ENCODE results near the gene BAIAP2.

The BAIAP2 gene

GRCh38 chr17:81036197-81036941, 1.4 kb downstream of the BAIAP2 start:
- DNase-seq (ENCODE audit: low read depth in 1 of 2, low spot score in 1 of 2): no peak

DNA sequence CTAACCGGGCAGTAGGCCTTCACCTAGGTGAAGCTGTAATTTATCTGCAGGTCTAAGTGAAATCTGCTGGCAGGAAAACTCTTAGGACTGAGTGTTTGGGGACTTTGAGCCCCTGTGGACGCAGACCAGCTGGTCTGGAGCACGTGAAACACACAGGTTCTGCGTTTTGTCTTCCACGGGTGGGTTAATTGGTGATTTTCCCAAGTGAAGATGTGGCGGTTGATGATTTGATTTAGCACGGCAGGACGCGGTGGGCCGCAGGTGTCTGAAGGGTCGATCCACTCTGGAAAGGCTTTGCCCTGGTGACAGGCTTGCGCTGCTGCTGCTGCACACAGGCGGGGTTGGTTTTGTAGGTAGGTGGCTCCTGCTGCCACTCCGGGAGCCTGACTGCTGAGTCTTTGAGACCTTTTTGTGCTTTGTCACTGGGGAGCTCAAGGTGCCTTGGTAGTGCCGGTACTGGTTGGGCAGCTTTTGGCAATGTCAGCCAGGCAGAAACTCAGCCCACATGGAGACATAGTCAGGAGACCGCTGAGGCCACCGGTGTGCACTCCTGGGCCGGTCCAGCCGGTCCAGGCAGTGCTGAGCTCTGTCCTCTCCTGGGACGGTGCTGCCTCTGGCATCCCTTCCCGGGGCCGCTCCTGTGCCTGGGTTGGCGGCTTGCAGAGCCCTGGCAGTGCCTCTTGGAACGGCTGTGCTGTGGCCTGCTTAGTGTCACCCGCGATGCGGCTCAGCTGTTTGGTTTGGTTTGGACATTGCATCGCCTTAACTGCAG, 2.3 kb downstream of the BAIAP2 start:
- DNase-seq (ENCODE audit: low read depth in 1 of 2, low spot score in 1 of 2): no peak

- no peak for DNase-seq (ENCODE audit: low read depth in 1 of 2, low spot score in 1 of 2)
Observed at GRCh38 chr17:81037798-81038733, 3.1 kb downstream of the BAIAP2 start.

DNA sequence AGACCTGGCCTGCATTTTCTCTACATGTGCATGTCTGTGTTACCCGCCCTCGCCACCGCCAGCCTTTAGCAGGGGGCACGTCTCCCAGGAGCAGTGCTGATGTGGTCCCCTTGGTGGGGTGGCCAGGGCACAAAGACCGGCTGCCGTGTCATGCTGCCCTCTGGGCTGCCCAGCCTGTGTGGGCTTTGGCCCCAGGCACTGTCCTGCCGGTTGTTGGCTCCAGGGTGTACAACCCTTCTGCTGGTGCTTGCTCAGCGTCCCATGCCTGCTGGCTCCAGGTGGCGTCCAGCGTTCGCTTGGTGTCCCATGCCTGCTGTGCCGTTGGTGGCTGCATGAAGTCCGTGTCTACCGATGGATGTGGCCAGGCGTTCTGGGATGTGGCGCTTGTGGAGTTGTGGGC, 4.1 kb downstream of the BAIAP2 start:
- DNase-seq (ENCODE audit: low read depth in 1 of 2, low spot score in 1 of 2): no peak

- no peak for DNase-seq (ENCODE audit: low read depth in 1 of 2, low spot score in 1 of 2)
Observed at GRCh38 chr17:81039854-81040758, 5.2 kb downstream of the BAIAP2 start.

DNA sequence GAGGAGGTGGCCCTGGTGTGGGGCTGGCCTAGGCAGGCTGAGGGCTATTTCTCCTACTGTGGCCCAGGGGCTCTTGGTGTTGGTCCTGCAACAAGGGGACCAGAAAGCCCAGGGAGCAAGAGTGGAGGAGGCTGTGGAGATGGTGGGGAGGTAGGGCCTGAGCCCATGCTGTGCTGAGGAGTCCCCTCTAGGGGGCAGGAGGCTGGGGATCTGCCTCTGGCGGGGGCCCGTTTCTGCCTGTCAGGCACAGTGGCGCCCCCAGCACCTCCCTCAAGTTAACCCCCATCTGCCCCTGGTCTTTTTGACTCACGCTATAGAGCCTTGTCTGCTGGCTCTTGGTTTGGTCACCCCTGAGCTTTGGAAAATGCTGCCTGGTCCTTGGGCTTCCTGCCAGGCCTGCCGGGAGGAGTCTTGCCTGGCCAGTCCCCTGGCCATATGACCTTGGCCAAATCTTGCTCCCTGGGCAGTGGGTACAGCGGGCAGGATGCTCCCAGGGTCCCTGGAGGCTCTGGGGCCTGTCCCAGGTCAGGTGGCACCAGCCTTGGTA, 5.9 kb downstream of the BAIAP2 start:
- no peak for DNase-seq (ENCODE audit: low read depth in 1 of 2, low spot score in 1 of 2)

GRCh38 chr17:81042606-81043005, 7.7 kb downstream of the BAIAP2 start:
- no peak for DNase-seq (ENCODE audit: low read depth in 1 of 2, low spot score in 1 of 2)

DNA sequence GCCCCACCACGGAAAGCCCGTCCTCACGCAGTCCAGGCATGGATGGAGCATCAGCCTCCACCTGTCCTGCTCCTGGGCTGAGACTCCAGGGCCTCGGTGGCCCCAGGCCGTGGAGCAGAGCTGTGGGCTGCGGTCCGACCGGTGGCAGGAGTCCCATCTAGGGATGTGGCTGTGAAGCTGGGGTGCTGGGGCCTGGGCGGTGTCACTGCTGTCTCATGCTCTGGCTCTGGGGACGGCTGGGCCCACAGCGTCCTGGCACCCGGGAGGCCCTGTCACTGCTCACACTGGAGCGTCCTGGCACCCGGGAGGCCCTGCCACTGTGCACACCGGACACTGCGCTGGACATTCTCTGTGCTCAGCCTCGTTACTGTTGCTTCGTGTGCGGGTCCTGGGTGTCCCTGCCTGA, 8.4 kb downstream of the BAIAP2 start:
- DNase-seq (ENCODE audit: low read depth in 1 of 2, low spot score in 1 of 2): no peak

DNA sequence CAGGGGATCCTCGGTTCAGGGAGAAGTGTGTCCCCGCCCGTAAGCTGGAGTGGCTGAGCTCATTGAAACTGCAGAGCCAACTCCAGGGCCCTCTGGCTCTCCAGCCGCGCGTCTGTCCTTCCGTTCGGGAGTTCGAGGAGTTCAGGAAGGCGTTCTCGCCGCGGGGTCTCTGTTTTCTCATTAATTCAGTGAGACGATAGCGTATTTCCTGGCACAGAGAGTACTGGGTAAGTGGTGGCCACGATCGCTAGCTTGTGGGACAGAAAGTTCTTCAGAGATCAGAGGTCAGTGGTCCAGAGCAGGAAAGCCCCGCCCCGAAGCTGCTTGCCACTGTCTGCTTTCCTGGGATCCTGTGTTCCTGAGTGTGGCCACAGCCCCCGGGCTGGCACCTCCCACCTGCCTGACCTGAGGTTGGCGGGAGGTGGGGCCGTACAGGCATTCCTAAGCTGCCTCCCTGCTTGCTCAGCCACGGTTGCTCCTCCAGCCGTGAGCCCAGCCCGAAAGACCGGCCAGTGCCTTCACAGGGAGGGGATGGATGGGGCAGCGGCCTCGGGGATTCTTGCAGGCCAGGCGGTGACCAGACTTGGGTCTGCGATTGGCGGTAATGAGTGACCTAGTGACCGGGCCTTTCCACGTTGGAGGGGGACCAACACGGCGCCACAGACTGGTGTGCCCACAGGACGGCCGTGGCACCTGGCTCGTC, 8.9 kb downstream of the BAIAP2 start:
- DNase-seq (ENCODE audit: low read depth in 1 of 2, low spot score in 1 of 2): no peak

GRCh38 chr17:81044428-81044763, 9.4 kb downstream of the BAIAP2 start:
- no peak for DNase-seq (ENCODE audit: low read depth in 1 of 2, low spot score in 1 of 2)

- DNase-seq (ENCODE audit: low read depth in 1 of 2, low spot score in 1 of 2): no peak
Observed at GRCh38 chr17:81044764-81045589, 10.0 kb downstream of the BAIAP2 start.

DNA sequence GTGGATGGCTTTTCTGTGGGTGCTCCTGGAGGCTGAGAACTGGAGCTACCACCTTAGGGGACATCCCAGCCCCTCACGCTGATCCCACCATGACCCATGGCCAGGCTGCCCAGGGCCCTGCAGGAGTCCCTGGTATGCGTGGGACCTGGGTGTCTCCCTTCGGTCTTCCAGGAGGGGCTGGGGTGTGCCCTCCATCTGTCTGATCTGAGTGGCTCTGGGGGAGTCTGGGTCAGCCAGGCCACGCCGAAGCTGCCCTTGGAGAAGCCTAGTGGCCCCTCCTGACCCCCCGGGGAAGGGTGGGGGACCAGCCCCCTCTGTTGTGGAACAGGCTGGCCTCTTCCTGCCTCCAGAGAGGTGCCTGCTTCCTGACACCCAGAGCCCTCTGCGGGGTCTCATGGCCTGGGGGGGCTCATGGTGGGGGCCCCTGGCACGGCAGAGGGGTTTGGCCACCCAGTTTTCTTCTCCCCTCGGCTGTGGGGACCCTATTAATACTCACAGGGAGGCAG, 10.7 kb downstream of the BAIAP2 start:
- DNase-seq (ENCODE audit: low read depth in 1 of 2, low spot score in 1 of 2): no peak

- DNase-seq (ENCODE audit: low read depth in 1 of 2, low spot score in 1 of 2): no peak
Observed at GRCh38 chr17:81046132-81046769, 11.3 kb downstream of the BAIAP2 start.

- DNase-seq (ENCODE audit: low read depth in 1 of 2, low spot score in 1 of 2): no peak
Observed at GRCh38 chr17:81046770-81047359, 11.9 kb downstream of the BAIAP2 start.

- DNase-seq (ENCODE audit: low read depth in 1 of 2, low spot score in 1 of 2): no peak
Observed at GRCh38 chr17:81048827-81049371, 13.9 kb downstream of the BAIAP2 start.

- no peak for DNase-seq (ENCODE audit: low read depth in 1 of 2, low spot score in 1 of 2)
Observed at GRCh38 chr17:81049372-81049911, 14.5 kb downstream of the BAIAP2 start.

DNA sequence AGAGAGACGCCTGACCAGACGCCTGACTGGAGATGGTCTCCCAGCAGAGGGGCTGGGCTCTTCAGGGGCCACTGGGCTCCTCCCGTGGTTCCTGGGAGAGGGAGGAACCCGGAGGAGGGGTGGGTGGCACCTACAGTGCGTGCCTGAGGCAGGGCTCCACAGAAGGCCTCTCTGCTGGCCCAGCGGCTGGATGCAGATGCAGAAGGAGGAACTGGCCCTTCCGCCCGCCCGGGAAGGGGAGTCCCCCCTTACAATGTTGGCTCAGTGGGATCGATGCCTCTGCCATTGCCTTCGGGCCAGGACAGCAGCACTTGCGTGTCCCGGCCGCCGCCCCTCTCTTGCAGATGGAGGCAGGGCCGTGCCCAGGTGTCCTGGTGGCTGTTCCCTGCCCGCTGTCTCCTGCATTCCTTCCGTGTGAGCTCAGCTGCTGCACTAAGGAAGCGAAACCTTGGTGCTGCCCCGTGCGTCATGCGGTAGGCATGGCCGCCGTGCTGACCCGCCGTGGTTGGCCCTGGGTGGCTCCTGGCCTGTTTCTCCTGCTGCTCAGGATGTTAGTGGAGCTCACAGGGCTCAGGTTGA, 15.1 kb downstream of the BAIAP2 start:
- DNase-seq (ENCODE audit: low read depth in 1 of 2, low spot score in 1 of 2): no peak

Measured in activated CD4-positive, alpha-beta T cell treated with anti-CD3 and anti-CD28 coated beads, Interleukin-2, amount 50 U/mL, for 24 hours (primary cell).